HepG2 (cell line): ENCODE data around the gene CCDC82. TPM values are rescaled to one million over a fixed set of nuclear protein-coding genes. Genes with fewer than 3 reads are reported as not detected.

Source experiments
- BRCA1 ChIP-seq: sonication (generic); formaldehyde crosslinking; IDR thresholded peaks from 2 replicates; pipeline ENCODE4 v1.4.0; 2020; ENCODE audit warnings: missing genetic modification reagents
- DNMT3B ChIP-seq: conservative IDR thresholded peaks from 2 replicates; pipeline ENCODE4 v1.6.1; 2016; ENCODE audit warnings: missing biosample characterization, control low read depth
- HDAC1 ChIP-seq: sonication (generic); formaldehyde crosslinking; IDR thresholded peaks from 2 replicates; pipeline ENCODE4 v1.5.1; 2020; ENCODE audit warnings: mild to moderate bottlenecking, missing genetic modification reagents
- HOXD1 ChIP-seq: sonication (generic); formaldehyde crosslinking; IDR thresholded peaks from 2 replicates; pipeline ENCODE4 v1.5.0; 2020; ENCODE audit warnings: missing genetic modification reagents
- POGZ ChIP-seq: sonication (generic); formaldehyde crosslinking; IDR thresholded peaks from 2 replicates; pipeline ENCODE4 v1.4.0; 2020; ENCODE audit warnings: mild to moderate bottlenecking, missing genetic modification reagents
- POLR2AphosphoS2 ChIP-seq: IDR thresholded peaks from 2 replicates; pipeline ENCODE4 v1.6.1; 2011; ENCODE audit warnings: low read depth, low read length, improper control_type of control experiment
- SALL2 ChIP-seq: sonication (generic); formaldehyde crosslinking; IDR thresholded peaks from 2 replicates; pipeline ENCODE4 v1.8.1; 2023; ENCODE audit warnings: mild to moderate bottlenecking, missing genetic modification reagents, inconsistent platforms
- TP53 ChIP-seq: sonication (generic); formaldehyde crosslinking; conservative IDR thresholded peaks from 2 replicates; pipeline ENCODE4 v1.4.0; 2020; ENCODE audit warnings: missing genetic modification reagents
- ZBTB40 ChIP-seq, 2 experiments: fragments of 450-650 bp in 1 of 2; sonication (generic) in 1 of 2; formaldehyde crosslinking in 1 of 2; IDR thresholded peaks; 2 replicates each; pipeline versions ENCODE4 v1.6.1 to v1.8.0; 2016 to 2022; ENCODE audit warnings: antibody characterized with exemption in 1 of 2, mild to moderate bottlenecking in 1 of 2, missing genetic modification reagents in 1 of 2
- ZMYM2 ChIP-seq: sonication (generic); formaldehyde crosslinking; IDR thresholded peaks from 2 replicates; pipeline ENCODE4 v1.8.0; 2022; ENCODE audit warnings: mild to moderate bottlenecking, missing genetic modification reagents
- ZNF225 ChIP-seq: sonication (generic); formaldehyde crosslinking; IDR thresholded peaks from 2 replicates; pipeline ENCODE4 v1.4.0; 2020; ENCODE audit warnings: mild to moderate bottlenecking, missing genetic modification reagents
- ZNF564 ChIP-seq: sonication (generic); formaldehyde crosslinking; IDR thresholded peaks from 2 replicates; pipeline ENCODE4 v1.8.1; 2023; ENCODE audit warnings: mild to moderate bottlenecking, missing genetic modification reagents
- ZNF570 ChIP-seq: sonication (generic); formaldehyde crosslinking; IDR thresholded peaks from 2 replicates; pipeline ENCODE4 v1.4.0; 2020; ENCODE audit warnings: mild to moderate bottlenecking, missing genetic modification reagents, borderline replicate concordance
- ZNF781 ChIP-seq: sonication (generic); formaldehyde crosslinking; IDR thresholded peaks from 2 replicates; pipeline ENCODE4 v1.5.1; 2020; ENCODE audit warnings: borderline replicate concordance, mild to moderate bottlenecking, missing genetic modification reagents; ENCODE audit errors: not compliant biosample characterization
- polyA plus RNA-seq, 8 experiments: library from polyadenylated mRNA; depleted of rRNA in 3 of 8; stranded (reverse) in 7 of 8; unstranded in 1 of 8; fragments of >200 nt; fragmentation: Illumina TruSeq in 4 of 8; extraction: Trizol in 4 of 8; gene quantifications; 2 replicates each; pipeline versions ENCODE4 v1.2.1 to v1.2.3, GENCODE V29; 2011 to 2016; ENCODE audit warnings: low read depth in 4 of 8, missing spikeins in 1 of 8, mixed read lengths in 1 of 8; ENCODE audit not compliant: insufficient read depth in 1 of 8
- total RNA-seq, 5 experiments: library from RNA; depleted of rRNA; stranded (reverse); fragments of >200 nt; fragmentation: Illumina TruSeq; extraction: Trizol; gene quantifications; 2 replicates each; pipeline ENCODE4 v1.2.3, GENCODE V29; 2016; ENCODE audit warnings: low read depth in 1 of 5
- TF ChIP-seq, protein P1 (sequence below): sonication (generic); formaldehyde crosslinking; IDR thresholded peaks from 2 replicates; pipeline ENCODE4 v1.4.0; 2020; ENCODE audit warnings: mild to moderate bottlenecking, missing genetic modification reagents
- TF ChIP-seq, protein P2 (sequence below): sonication (generic); formaldehyde crosslinking; IDR thresholded peaks from 2 replicates; pipeline ENCODE4 v1.4.0; 2020; ENCODE audit warnings: missing genetic modification reagents

The CCDC82 gene
- total and polyA plus RNA-seq, 2 of the 13 experiments (the other 11 are each of a cell fraction or from before 2014, with no cell fraction given) = 19.7 to 25.7 TPM

- TF ChIP-seq ZBTB40 (IDR thresholded peaks at IDR 0.05) = no peak
- TF ChIP-seq ZBTB40 (CRISPR knock-in tag; IDR thresholded peaks at IDR 0.05) = no peak
- TF ChIP-seq ZNF781 (CRISPR knock-in tag) = no peak
- TF ChIP-seq, protein P1, sequence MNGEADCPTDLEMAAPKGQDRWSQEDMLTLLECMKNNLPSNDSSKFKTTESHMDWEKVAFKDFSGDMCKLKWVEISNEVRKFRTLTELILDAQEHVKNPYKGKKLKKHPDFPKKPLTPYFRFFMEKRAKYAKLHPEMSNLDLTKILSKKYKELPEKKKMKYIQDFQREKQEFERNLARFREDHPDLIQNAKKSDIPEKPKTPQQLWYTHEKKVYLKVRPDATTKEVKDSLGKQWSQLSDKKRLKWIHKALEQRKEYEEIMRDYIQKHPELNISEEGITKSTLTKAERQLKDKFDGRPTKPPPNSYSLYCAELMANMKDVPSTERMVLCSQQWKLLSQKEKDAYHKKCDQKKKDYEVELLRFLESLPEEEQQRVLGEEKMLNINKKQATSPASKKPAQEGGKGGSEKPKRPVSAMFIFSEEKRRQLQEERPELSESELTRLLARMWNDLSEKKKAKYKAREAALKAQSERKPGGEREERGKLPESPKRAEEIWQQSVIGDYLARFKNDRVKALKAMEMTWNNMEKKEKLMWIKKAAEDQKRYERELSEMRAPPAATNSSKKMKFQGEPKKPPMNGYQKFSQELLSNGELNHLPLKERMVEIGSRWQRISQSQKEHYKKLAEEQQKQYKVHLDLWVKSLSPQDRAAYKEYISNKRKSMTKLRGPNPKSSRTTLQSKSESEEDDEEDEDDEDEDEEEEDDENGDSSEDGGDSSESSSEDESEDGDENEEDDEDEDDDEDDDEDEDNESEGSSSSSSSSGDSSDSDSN = no peak
- no peak for TF ChIP-seq SALL2 (CRISPR knock-in tag)
- TF ChIP-seq POLR2AphosphoS2 = no peak
- no peak for TF ChIP-seq TP53 (CRISPR knock-in tag)
- TF ChIP-seq BRCA1 = no peak
- no peak for TF ChIP-seq ZNF570
- TF ChIP-seq, protein P2, sequence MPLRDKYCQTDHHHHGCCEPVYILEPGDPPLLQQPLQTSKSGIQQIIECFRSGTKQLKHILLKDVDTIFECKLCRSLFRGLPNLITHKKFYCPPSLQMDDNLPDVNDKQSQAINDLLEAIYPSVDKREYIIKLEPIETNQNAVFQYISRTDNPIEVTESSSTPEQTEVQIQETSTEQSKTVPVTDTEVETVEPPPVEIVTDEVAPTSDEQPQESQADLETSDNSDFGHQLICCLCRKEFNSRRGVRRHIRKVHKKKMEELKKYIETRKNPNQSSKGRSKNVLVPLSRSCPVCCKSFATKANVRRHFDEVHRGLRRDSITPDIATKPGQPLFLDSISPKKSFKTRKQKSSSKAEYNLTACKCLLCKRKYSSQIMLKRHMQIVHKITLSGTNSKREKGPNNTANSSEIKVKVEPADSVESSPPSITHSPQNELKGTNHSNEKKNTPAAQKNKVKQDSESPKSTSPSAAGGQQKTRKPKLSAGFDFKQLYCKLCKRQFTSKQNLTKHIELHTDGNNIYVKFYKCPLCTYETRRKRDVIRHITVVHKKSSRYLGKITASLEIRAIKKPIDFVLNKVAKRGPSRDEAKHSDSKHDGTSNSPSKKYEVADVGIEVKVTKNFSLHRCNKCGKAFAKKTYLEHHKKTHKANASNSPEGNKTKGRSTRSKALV = no peak
- peak; percentile 48; the same call in 1 of the 2 replicates for TF ChIP-seq ZMYM2 (CRISPR knock-in tag)
- TF ChIP-seq POGZ (CRISPR knock-in tag) = peak; percentile 24; the same call in 1 of the 2 replicates
- no peak for TF ChIP-seq DNMT3B (CRISPR knock-in tag)
- no peak for TF ChIP-seq ZNF225 (CRISPR knock-in tag)
- TF ChIP-seq HDAC1 (CRISPR knock-in tag) = peak; percentile 31; the same call in 1 of the 2 replicates
- TF ChIP-seq ZNF564 = 0 out of 2 replicates have a peak, but pooled peaks have one; percentile 38
- TF ChIP-seq HOXD1 (CRISPR knock-in tag) = no peak
These were observed 48.3 kb downstream of the CCDC82 start (continued) for GRCh38 chr11:96341211-96342013.
